Measurements from ENCODE around the gene ELL2.

- TF ChIP-seq CTCF (IDR thresholded peaks at IDR 0.05) (no peak), POLR2A (IDR thresholded peaks at IDR 0.05) (no peak), POLR2AphosphoS5 (IDR thresholded peaks at IDR 0.05) (no peak)
Measured at GRCh38 chr5:95853490-95853889, 108.2 kb downstream of the ELL2 start.

Data from suprapubic skin (tissue), 4 donors.